Activated naive CD8-positive, alpha-beta T cell treated with anti-CD3 and anti-CD28 coated beads, Interleukin-2, amount 50 U/mL, for 16 hours (primary cell): ENCODE results near the gene ACAA2.

Experiments
- DNase-seq: peaks from one replicate; pipeline ENCODE4 v3.0.0-alpha.2; 2020; ENCODE audit warnings: low read depth, low spot score

ACAA2 gene

GRCh38 chr18:49813319-49814146, at the start of gene ACAA2:
Gene ACAA2 (minus strand): TSS chr18:49813533. CDS start chr18:49813484, 49 bp downstream.
- peak; percentile 54 for DNase-seq

- no peak for DNase-seq
Measured at GRCh38 chr18:49862656-49863385, 49.5 kb upstream of the ACAA2 start.

GRCh38 chr18:49861659-49862058, 48.3 kb upstream of the ACAA2 start:
- no peak for DNase-seq

GRCh38 chr18:49859725-49860124, 46.4 kb upstream of the ACAA2 start:
- no peak for DNase-seq

- DNase-seq, result no peak
Measured at GRCh38 chr18:49859021-49859359, 45.7 kb upstream of the ACAA2 start.

GRCh38 chr18:49858309-49859020, 45.1 kb upstream of the ACAA2 start:
- peak; percentile 23 for DNase-seq

GRCh38 chr18:49857708-49858107, 44.4 kb upstream of the ACAA2 start:
- DNase-seq, result no peak

GRCh38 chr18:49856496-49856895, 43.2 kb upstream of the ACAA2 start:
- no peak for DNase-seq

GRCh38 chr18:49855711-49856415, 42.5 kb upstream of the ACAA2 start:
- DNase-seq, result no peak

GRCh38 chr18:49854681-49855080, 41.3 kb upstream of the ACAA2 start:
- DNase-seq, result no peak

GRCh38 chr18:49853436-49853835, 40.1 kb upstream of the ACAA2 start:
- DNase-seq, result no peak

GRCh38 chr18:49853011-49853410, 39.7 kb upstream of the ACAA2 start:
- DNase-seq, result no peak

GRCh38 chr18:49851624-49852023, 38.3 kb upstream of the ACAA2 start:
- DNase-seq, result no peak

GRCh38 chr18:49850636-49851035, 37.3 kb upstream of the ACAA2 start:
- no peak for DNase-seq

- no peak for DNase-seq
Measured at GRCh38 chr18:49849331-49850217, 36.2 kb upstream of the ACAA2 start.

GRCh38 chr18:49848115-49848514, 34.8 kb upstream of the ACAA2 start:
- DNase-seq, result no peak

- DNase-seq, result no peak
Measured at GRCh38 chr18:49847524-49847923, 34.2 kb upstream of the ACAA2 start.

- no peak for DNase-seq
Measured at GRCh38 chr18:49846718-49847470, 33.6 kb upstream of the ACAA2 start.

- no peak for DNase-seq
Measured at GRCh38 chr18:49846361-49846662, 33.0 kb upstream of the ACAA2 start.

- no peak for DNase-seq
Measured at GRCh38 chr18:49845629-49846360, 32.5 kb upstream of the ACAA2 start.
